Activated CD4-positive, alpha-beta T cell treated with anti-CD3 and anti-CD28 coated beads, Interleukin-10, Interleukin-2, amounts not matched to agents 100 ng/mL and 50 ng/mL, durations not matched to agents 16 hours and 8 hours (primary cell): ENCODE data around the gene SFRP2.

Source experiments
- DNase-seq: peaks from one replicate; pipeline ENCODE4 v3.0.0-alpha.2; 2020

SFRP2 gene, protein sequence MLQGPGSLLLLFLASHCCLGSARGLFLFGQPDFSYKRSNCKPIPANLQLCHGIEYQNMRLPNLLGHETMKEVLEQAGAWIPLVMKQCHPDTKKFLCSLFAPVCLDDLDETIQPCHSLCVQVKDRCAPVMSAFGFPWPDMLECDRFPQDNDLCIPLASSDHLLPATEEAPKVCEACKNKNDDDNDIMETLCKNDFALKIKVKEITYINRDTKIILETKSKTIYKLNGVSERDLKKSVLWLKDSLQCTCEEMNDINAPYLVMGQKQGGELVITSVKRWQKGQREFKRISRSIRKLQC

DNA sequence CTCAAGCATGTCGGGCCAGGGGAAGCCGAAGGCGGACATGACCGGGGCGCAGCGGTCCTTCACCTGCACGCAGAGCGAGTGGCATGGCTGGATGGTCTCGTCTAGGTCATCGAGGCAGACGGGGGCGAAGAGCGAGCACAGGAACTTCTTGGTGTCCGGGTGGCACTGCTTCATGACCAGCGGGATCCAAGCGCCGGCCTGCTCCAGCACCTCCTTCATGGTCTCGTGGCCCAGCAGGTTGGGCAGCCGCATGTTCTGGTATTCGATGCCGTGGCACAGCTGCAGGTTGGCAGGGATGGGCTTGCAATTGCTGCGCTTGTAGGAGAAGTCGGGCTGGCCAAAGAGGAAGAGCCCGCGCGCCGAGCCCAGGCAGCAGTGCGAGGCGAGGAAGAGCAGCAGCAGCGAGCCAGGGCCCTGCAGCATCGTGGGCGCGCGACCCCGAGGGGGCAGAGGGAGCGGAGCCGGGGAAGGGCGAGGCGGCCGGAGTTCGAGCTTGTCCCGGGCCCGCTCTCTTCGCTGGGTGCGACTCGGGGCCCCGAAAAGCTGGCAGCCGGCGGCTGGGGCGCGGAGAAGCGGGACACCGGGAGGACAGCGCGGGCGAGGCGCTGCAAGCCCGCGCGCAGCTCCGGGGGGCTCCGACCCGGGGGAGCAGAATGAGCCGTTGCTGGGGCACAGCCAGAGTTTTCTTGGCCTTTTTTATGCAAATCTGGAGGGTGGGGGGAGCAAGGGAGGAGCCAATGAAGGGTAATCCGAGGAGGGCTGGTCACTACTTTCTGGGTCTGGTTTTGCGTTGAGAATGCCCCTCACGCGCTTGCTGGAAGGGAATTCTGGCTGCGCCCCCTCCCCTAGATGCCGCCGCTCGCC, at the start of gene SFRP2:
TSS of gene SFRP2 (minus strand) at position 671 of the 864 bp plus-strand sequence. CDS start at position 423, 248 bp downstream.
- DNase-seq: no peak

- no peak for DNase-seq
Observed at GRCh38 chr4:153838564-153838963, 49.7 kb upstream of the SFRP2 start.

DNA sequence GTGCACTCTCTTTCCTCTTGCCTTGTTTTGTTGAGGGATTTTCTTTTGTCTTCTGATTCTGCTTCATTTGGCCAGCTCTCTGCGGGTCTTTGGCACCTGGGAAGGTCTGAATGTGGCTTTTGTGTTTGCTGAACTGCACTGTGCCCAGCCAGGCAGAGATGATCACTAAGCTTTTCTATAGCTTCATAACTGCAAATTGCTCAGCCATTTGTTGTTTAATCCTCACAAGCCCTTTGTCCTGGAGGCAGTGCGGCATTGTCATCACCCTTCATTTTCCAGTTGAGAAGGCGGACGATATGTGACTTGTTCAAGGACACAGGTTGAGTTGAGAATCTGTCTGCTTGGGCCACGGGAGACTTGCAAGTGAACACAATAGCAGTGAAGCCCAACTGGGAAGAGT, 46.0 kb upstream of the SFRP2 start:
- no peak for DNase-seq

DNA sequence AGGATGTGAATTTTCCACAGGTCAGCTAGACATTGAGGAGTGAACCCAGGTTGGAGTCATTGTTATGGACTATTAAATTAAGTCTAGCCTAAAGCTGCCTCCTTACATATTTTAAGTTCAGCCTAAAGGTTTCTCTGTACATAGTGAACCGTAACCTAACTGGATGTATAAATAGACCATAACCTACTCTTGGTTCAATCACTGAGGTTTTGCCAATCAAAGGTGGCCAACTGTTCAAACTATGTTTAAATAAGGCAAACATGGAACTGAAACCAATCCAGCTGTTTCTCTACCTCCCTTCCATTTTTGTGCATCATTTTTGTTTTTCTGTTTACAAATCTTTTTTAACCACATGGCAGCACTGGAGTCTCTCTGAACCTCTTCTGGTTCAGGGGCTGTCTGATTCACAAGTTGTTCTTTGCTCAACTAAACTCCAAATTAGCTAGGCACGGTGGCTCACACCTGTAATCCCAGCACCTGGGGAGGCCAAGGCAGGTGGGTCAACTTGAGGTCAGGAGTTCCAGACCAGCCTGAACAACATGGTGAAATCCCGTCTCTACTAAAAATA, 43.9 kb upstream of the SFRP2 start:
- DNase-seq: no peak

DNA sequence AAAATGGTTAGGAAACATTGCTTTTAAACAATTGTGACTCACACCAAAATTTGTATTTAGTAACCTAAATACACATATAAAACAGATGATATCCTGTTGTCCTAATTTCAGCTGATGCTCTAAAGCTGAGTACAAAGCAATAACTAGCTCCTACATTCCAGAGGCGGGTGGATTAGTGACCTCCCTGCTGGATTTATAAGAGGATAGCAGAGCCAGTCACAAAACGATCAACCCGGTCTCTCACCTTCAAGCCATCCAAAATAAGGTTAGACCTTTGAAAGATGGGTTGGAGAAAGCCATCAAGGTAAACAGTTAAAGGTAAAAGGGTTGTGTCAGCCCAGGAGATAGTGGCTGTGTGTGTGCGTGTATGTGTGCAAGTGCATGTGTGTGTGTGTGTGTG, 43.2 kb upstream of the SFRP2 start:
- no peak for DNase-seq

- no peak for DNase-seq
Observed at GRCh38 chr4:153831245-153831644, 42.4 kb upstream of the SFRP2 start.

GRCh38 chr4:153825691-153826090, 36.8 kb upstream of the SFRP2 start:
- DNase-seq: no peak

DNA sequence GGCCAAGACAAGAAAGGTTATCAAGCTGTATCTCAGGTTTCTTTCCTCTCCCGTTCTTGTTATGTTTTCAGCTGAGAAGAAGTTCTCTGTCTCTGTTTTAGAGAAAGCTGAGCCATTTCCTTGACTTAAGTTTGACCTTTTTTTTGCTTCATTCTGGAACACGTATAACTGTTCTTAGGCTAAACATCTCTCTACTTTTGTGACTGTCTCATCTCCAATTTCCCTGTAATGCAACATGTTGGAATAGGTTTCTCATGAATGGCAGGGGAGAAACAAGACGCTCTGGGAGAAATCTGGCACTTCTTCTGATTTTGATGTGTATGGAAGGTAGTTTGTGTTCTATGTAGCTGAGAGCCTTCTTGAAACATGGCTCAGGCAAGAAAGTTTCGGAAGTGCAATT, 36.2 kb upstream of the SFRP2 start:
- DNase-seq: no peak

GRCh38 chr4:153824501-153824900, 35.6 kb upstream of the SFRP2 start:
- DNase-seq: no peak

DNA sequence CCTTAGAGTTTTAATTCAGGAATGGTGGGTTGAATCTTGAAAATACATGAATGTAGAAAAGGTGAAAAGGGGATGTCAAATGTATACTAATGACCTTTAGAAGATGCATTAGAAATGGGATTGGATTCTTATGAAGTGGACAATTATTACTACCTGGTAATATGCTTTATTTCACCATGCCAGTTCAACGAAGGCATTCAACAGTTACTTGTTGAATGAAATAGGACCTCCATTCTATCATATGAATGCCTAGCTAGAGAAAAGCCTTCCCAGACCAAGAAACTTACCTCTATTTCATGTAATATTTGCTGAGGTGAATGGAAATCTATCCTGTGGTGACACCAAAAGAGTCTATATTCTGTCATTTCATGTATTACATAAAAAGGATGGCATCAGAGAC, 34.6 kb upstream of the SFRP2 start:
- DNase-seq: no peak

DNA sequence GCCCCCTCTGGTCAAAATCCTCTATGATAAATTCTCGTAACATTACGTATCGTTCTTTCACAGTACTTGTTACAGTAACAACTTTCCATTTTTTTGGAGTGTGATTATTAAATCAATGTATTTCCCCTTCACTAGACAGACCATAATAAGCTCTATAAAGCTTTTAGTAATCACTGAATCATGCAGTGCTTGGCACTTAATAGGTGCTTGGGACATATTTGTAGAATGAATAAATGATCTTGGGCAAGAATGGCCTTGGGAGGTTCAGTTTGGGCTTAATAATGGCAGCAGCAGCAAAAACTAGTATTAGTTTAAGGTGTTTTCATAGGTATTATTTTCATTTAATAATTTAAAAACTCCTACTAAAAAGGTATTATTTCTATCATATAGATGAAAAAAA, 33.4 kb upstream of the SFRP2 start:
- DNase-seq: no peak

DNA sequence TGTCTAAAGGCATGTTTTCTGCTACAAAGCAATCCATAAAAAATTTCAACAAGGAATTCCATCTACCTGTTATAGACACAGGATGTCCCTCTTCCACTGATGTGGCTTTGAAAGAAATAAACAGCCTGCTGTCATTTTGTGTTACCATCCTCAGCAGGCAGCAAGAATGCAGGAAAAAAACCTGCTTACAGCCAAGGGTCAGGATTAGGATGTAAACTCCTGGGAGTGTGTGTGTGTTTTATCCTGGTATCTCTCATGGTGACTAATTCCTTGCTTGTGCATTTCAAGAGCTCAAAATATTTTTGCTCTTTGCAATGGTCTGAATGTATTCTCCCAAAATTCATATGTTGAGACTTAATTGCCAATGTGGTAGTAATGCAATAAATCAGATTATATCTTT, 28.6 kb upstream of the SFRP2 start:
- DNase-seq: no peak

GRCh38 chr4:153816542-153816941, 27.7 kb upstream of the SFRP2 start:
- DNase-seq: no peak

DNA sequence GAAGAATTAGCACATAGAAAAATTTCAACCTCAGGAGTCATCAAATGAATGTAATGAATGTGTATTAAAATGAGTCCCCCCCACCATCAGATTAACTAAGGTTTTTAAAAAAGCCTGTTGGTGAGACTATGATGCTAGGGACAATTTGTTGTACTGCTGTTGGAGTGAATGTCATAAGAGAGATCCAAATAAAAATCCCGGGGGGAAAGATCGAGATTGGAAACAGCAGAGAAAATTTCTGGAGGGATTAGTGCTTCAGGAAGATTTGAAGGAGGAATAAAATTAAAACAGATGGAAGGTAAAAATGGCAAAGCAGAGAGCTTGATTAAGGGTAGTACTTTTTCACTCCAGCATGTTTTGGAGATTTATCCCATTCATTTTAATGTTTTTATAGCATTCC, 25.9 kb upstream of the SFRP2 start:
- DNase-seq: no peak

- no peak for DNase-seq
Observed at GRCh38 chr4:153809916-153810810, 21.3 kb upstream of the SFRP2 start.

DNA sequence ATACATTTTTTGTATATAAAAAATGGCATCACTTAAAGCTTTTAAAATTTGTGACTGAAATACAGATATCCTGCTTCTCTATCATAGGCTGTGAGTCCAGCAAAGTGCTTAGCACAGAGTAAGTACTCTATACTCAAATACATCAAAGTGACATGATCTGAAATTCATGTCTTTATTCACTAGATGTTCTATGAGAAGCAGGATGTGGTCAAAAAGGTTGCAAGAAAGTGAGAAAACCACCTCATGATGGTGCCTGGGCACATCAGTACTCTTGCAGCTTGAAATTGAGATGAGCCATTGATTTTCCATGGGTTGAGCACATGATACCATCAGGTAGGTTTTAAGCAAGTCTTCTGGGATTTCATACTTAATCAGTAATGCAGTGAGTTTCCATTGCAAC, 20.4 kb upstream of the SFRP2 start:
- DNase-seq: peak; percentile 64

DNA sequence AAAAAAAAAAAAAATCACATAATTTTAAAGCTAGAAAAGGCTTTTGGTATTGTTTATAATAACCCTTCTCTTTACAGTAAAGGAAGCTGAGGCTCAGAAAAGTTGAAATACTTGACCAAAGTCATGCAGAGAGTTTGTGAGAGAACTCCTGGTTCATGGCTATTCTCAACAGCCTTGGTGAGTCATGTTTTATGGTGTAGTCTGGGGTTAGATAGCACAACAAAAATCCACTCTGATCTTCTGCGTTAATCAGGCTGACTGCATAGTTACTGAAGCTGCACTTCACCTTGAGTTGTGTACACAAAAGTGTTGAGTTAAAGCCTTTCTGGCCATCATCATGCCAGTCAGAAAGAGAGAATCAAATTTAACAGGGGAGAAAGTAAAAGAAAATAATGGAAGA, 19.3 kb upstream of the SFRP2 start:
- DNase-seq: no peak

GRCh38 chr4:153806073-153806472, 17.2 kb upstream of the SFRP2 start:
- no peak for DNase-seq

DNA sequence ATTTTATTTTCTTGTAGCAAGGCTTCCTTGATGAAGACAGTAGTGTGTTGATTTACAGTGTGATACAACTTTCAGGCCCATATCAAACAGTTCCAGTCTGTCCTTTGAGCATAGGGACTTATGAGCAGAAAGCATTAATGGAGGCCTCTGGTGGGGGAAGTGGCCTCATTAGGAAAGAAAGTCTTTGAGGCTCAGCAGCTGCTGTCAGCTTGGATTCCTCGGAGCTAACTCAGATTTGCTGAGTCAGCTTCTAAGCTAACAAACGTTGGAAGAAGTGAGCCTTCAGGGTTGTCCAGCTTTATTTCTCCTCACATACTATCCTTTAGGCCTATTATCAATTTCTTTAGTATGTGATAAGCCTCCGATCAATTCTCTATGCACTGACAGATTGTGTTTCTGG, 15.8 kb upstream of the SFRP2 start:
- no peak for DNase-seq

DNA sequence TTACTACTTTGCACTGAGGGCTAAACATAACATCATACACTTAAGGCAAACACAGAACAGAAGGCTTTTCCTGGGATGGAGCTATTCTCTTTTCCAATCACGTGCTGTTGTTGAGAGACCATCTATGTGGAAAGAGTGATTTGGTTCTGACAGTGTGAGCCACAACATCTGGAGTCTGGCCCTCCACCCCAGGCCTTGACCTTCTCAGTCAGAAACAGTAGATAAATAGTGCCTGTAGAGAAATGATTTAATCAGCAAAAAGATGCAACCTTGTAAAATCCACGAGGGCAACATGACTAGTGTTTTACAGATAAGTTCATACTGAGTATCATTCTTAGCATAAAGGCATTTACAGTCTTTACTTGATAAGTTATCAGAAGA, 10.8 kb upstream of the SFRP2 start:
- DNase-seq: no peak

- no peak for DNase-seq
Observed at GRCh38 chr4:153798901-153799693, 10.2 kb upstream of the SFRP2 start.

- DNase-seq: no peak
Observed at GRCh38 chr4:153798420-153798819, 9.5 kb upstream of the SFRP2 start.
